Measurements from ENCODE around the gene RALGAPA2. TPM values are rescaled to one million over a fixed set of nuclear protein-coding genes. Genes with fewer than 3 reads are reported as not detected.

Gene RALGAPA2
- total RNA-seq, 1 donor from 2014 or later, result 15.6 TPM

- no peak for DNase-seq (ENCODE audit: low spot score)
These were observed 272.0 kb downstream of the RALGAPA2 start for GRCh38 chr20:20440481-20440880.

- no peak for DNase-seq (ENCODE audit: low spot score)
These were observed 272.7 kb downstream of the RALGAPA2 start for GRCh38 chr20:20439602-20440190.

- DNase-seq (ENCODE audit: low spot score), result no peak
These were observed 275.1 kb downstream of the RALGAPA2 start for GRCh38 chr20:20437314-20437713.

GRCh38 chr20:20436689-20437088, 275.8 kb downstream of the RALGAPA2 start:
- DNase-seq (ENCODE audit: low spot score), result no peak

DNA sequence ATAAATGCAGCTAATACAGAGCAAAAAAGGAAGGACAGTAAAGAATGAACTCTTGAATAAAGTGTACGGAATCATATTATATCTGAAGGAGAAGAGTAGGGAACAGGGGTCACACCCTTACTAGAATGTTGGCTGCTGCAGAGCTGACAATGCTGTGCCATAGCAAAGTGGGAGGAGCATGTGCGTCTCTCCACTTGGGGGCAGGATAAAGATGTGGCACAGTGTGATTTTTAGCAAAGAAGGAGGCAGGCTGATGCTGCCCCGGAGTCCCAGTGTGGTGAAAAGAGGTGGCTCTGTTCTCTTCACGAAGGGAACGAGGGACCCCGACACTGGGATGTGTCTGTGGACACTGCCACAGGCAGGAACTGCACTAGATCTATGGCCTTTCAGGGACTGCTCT, 277.0 kb downstream of the RALGAPA2 start:
- no peak for DNase-seq (ENCODE audit: low spot score)

GRCh38 chr20:20432618-20433286, 279.7 kb downstream of the RALGAPA2 start:
- DNase-seq (ENCODE audit: low spot score), result no peak

- DNase-seq (ENCODE audit: low spot score), result no peak
These were observed 282.4 kb downstream of the RALGAPA2 start for GRCh38 chr20:20430066-20430465.

GRCh38 chr20:20428067-20428466, 284.4 kb downstream of the RALGAPA2 start:
- DNase-seq (ENCODE audit: low spot score), result no peak

- no peak for DNase-seq (ENCODE audit: low spot score)
These were observed 285.1 kb downstream of the RALGAPA2 start for GRCh38 chr20:20427227-20427864.

DNA sequence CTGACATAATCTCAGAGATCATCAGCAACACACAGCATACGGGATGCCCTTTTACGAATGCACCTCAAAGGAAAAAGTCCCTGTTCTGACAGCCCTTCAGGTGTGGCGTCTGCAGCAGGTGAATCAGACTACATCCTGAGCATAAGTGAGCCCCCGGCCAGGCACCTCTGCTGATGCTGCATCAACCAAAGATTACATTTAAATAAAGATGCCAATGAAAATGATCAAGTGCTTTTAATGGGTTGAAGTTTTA, 285.9 kb downstream of the RALGAPA2 start:
- DNase-seq (ENCODE audit: low spot score), result no peak

- no peak for DNase-seq (ENCODE audit: low spot score)
These were observed 286.4 kb downstream of the RALGAPA2 start for GRCh38 chr20:20425823-20426654.

DNA sequence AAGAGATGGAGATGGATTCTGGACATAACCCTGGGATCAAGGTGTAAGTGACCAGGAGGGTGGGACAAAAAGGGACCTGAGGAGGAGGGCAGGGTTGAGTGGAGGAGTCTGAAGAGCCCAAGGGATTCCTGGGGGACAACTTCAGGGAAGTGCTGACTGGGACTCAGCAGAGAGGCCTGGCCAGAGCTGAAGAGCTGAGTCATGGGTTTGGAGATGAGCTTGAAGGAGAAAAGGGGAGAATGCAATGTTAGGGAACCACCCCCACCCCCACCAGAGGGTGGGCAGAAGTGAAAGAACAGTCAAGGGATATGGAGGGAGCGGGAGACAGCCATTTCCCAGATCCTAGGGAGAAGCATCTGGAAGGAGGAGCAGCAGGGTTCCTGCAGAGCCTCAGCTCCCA, 289.3 kb downstream of the RALGAPA2 start:
- DNase-seq (ENCODE audit: low spot score), result no peak

DNA sequence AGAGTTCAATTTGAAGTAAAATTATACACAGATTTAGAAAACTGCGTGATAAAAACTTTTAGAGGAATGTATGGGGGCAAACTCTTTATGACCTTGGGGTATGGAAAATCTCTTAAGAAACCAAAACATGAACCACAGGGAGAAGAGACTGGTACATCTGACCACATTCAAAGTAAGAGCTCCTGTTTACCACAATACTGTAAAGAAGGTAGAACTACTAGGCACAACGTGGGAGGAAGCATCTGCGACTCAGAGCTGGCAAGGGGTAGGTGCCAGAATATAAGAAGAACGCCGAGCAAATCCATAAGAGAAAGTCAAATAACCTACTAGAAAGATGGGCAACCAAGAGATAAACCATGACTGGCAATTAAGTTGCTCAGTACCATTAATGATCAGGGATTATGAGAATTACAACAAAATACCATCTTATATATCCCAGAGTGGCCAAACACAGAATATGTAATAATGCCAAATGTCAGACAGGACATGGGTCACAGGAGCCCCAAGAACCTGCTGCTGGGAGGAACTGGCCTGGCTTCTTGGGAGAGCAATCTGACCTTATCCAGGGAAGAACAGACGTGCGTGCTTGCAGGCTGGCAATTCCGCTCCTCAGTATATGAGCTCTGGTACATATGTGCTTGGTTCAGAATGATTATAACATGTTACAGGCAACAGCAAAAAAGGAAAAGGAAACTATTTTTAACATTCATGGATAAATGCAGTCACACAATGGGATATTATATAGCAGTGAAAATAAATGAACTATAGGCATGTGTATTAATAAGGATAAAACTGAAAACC, 294.4 kb downstream of the RALGAPA2 start:
- no peak for DNase-seq (ENCODE audit: low spot score)

DNA sequence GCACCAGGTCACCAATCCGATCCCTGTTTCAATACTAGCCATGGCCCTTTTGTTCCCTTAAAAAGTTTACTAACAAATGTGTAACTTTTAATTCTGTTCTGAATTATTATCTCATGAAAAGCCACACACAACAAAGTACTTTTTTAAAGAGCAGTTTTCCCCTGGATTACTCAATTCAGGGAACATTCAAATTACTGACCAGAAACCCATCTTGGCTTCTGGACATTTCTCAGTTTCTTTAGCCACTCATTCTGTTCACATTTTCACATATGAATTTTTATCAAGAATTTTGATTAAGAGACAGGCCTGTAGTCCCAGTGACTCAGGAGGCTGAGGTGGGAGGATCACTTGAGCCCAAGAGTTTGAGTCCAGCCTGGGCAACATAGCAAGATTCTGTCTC, 297.1 kb downstream of the RALGAPA2 start:
- DNase-seq (ENCODE audit: low spot score), result no peak

DNA sequence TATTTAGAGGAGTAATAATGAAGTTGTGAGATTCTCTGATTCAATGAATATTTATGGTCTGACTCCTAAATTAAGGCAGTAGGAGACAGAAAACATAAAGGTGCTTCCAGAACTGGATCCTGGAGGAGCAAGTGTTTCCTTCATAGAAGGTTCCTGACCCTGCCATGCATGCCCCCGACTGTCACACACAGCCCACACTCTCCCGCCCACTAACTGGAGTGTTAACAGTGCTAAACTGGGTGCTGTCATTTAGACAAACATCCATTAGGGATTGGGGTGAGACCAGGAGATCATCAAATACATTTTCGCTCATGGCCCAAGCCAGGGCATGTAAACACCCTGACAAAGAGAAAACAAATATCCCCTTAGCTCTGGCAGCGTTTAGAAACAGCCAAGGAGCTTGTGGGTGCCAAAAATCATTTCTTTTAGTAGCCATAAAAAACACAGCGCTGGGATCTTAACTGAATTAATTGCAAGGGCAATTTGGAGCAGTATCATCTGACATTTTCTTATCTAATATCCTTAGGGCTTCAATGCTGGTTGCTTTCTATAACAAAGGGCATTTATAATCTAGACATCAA, 297.7 kb downstream of the RALGAPA2 start:
- no peak for DNase-seq (ENCODE audit: low spot score)

GRCh38 chr20:20413810-20414281, 298.6 kb downstream of the RALGAPA2 start:
- no peak for DNase-seq (ENCODE audit: low spot score)

- no peak for DNase-seq (ENCODE audit: low spot score)
These were observed 299.7 kb downstream of the RALGAPA2 start for GRCh38 chr20:20412750-20413149.

- no peak for DNase-seq (ENCODE audit: low spot score)
These were observed 300.6 kb downstream of the RALGAPA2 start for GRCh38 chr20:20411836-20412235.

GRCh38 chr20:20411402-20411801, 301.0 kb downstream of the RALGAPA2 start:
- DNase-seq (ENCODE audit: low spot score), result no peak

- peak; percentile 60 for DNase-seq (ENCODE audit: low spot score)
These were observed 301.8 kb downstream of the RALGAPA2 start for GRCh38 chr20:20410678-20411077.

GRCh38 chr20:20409331-20409730, 303.1 kb downstream of the RALGAPA2 start:
- no peak for DNase-seq (ENCODE audit: low spot score)

Measured in umbilical cord (tissue), 2 donors.